Ovary (tissue), 3 donors: ENCODE results near the gene LYPD4.
"Not testable (repeated sequence)": the region's sequence is repeated elsewhere in the genome, so short reads cannot be mapped to it uniquely, and the experiment has no call there.

ENCODE experiments used
- CTCF ChIP-seq, 3 donors: fragments of 450-650 bp in 2 of 3; fragments of 200-600 bp in 1 of 3; IDR thresholded peaks; one replicate each; pipeline versions ENCODE4 v1.5.1 to v1.8.0; 2016 to 2022; ENCODE audit warnings: antibody characterized with exemption in 3 of 3, mild to moderate bottlenecking in 1 of 3
- POLR2A ChIP-seq: fragments of 450-650 bp; IDR thresholded peaks from one replicate; pipeline ENCODE4 v1.6.1; 2017; ENCODE audit warnings: antibody characterized with exemption, mild to moderate bottlenecking, moderate library complexity
- donor health status: DM: no; HTN: no; CAD: no.

DNA sequence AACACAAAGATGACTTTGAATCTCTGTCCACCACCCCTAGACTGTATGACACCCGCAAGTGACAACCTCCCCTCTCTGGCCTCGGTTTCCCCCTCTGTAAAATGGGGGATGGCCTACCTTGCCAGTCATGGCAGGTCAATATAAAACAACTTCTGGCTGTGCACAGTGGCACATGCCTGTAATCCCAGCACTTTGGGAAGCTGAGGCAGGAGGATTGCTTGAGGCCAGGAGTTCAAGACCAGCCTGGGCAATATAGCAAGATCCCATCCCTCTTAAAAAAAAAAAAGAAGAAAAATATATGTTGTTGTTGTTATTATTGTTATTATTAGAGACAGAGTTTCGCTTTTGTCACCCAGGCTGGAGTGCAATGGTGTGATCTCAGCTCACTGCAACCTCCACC, 31.5 kb upstream of the LYPD4 start:
- not testable (repeated sequence) for TF ChIP-seq CTCF (IDR thresholded peaks at IDR 0.05); POLR2A
